HepG2 (cell line): Measurements from ENCODE around the gene KRT6B. TPM values are rescaled to one million over a fixed set of nuclear protein-coding genes. Genes with fewer than 3 reads are reported as not detected.
"Not testable (repeated sequence)": the region's sequence is repeated elsewhere in the genome, so short reads cannot be mapped to it uniquely, and the experiment has no call there.

Source experiments
- ATAC-seq: fragments of 200-7000 bp; cut with Tn5 transposase; 3 replicates; pipeline ENCODE4 v1.9.1; 2020; ENCODE audit warnings: mild to moderate bottlenecking, moderate library complexity
- BruUV-seq: library from RNA; stranded (reverse); fragments of 400-500 nt; replicated peaks from 2 replicates; lab custom pipeline; 2021; lab: Mats Ljungman, UMichigan
- CTCF ChIA-PET: fragments of 300-600 bp; formaldehyde crosslinking; extraction: SDS; loops from one replicate; lab custom pipeline; 2021; ENCODE audit warnings: low total read pairs, inconsistent platforms, low intra/inter-chr PET ratio; lab: Yijun Ruan, JAX
- POLR2A ChIA-PET: fragments of 350-600 bp; sonication (Branson Sonifier 250); formaldehyde crosslinking; loops from one replicate; lab custom pipeline; 2020; ENCODE audit warnings: antibody characterized with exemption, inconsistent platforms; lab: Yijun Ruan, JAX
- DNase-seq: peaks from one replicate; pipeline ENCODE4 v3.0.0-alpha.2; 2015; ENCODE audit warnings: low spot score
- FAIRE-seq: peaks from 3 replicates; lab custom pipeline; 2011; peaks lifted over from hg19 to GRCh38; lab: Jason Lieb, UNC
- H2AFZ ChIP-seq: one replicate; pipeline ENCODE4 v1.6.1; 2011; ENCODE audit warnings: low read length, inconsistent platforms
- H3K27ac ChIP-seq: fragments of 300-600 bp; 3 replicates; pipeline ENCODE4 v1.8.0; 2011; ENCODE audit warnings: mixed run types, mild to moderate bottlenecking, mixed read lengths, low read length, inconsistent platforms; ENCODE audit not compliant: insufficient read depth; ENCODE audit errors: extremely low read length
- H3K27me3 ChIP-seq, 2 experiments: fragments of 200-600 bp in 1 of 2; 2 replicates in 1 of 2; 3 replicates in 1 of 2; pipeline versions ENCODE4 v1.6.0 to v1.8.0; 2011; ENCODE audit warnings: low read length in 2 of 2, mild to moderate bottlenecking in 2 of 2, moderate library complexity in 2 of 2, inconsistent platforms in 1 of 2; ENCODE audit not compliant: insufficient read depth in 2 of 2, control insufficient read depth in 1 of 2
- H3K36me3 ChIP-seq, 2 experiments: fragments of 200-600 bp in 1 of 2; replicated peaks in 1 of 2; 2 replicates in 1 of 2; 3 replicates in 1 of 2; pipeline versions ENCODE4 v1.5.1 to v1.8.0; 2011; ENCODE audit warnings: low read length in 2 of 2, inconsistent platforms in 1 of 2; ENCODE audit not compliant: insufficient read depth in 2 of 2, control insufficient read depth in 1 of 2
- H3K4me1 ChIP-seq: 2 replicates; pipeline ENCODE4 v1.5.1; 2012; ENCODE audit warnings: low read length, inconsistent platforms; ENCODE audit not compliant: insufficient read depth
- H3K4me2 ChIP-seq: 2 replicates; pipeline ENCODE4 v1.6.0; 2011; ENCODE audit warnings: low read depth, low read length, inconsistent platforms
- H3K4me3 ChIP-seq, 3 experiments: fragments of 200-600 bp in 1 of 3; sonication (generic), shearing (Covaris generic) in 1 of 3; replicated peaks in 1 of 3; 2 replicates each; pipeline ENCODE4 v1.5.1; 2011 to 2016; ENCODE audit warnings: low read length in 3 of 3, inconsistent platforms in 2 of 3, low read depth in 2 of 3, mild to moderate bottlenecking in 2 of 3, control low read depth in 1 of 3, mixed read lengths in 1 of 3; ENCODE audit not compliant: insufficient read depth in 1 of 3
- H3K79me2 ChIP-seq: one replicate; pipeline ENCODE4 v1.6.1; 2011; ENCODE audit warnings: low read length, inconsistent platforms; ENCODE audit not compliant: insufficient read depth
- H3K9ac ChIP-seq: 2 replicates; pipeline ENCODE4 v1.6.0; 2011; ENCODE audit warnings: mild to moderate bottlenecking, low read depth, low read length, inconsistent platforms; ENCODE audit not compliant: insufficient read depth
- H3K9me3 ChIP-seq: 2 replicates; pipeline ENCODE4 v1.5.1; 2012; ENCODE audit warnings: mild to moderate bottlenecking, low read length
- H4K20me1 ChIP-seq: 2 replicates; pipeline ENCODE4 v1.6.0; 2011; ENCODE audit warnings: inconsistent platforms, mild to moderate bottlenecking, low read length, moderate library complexity; ENCODE audit not compliant: insufficient read depth
- FOXA1 ChIP-seq, 2 experiments: fragments of 450-650 bp in 1 of 2; sonication (generic) in 1 of 2; formaldehyde crosslinking in 1 of 2; IDR thresholded peaks; 2 replicates each; pipeline versions ENCODE4 v1.4.0 to v1.6.1; 2016 to 2020; ENCODE audit warnings: missing genetic modification reagents in 1 of 2
- FOXJ3 ChIP-seq: sonication (generic); formaldehyde crosslinking; IDR thresholded peaks from 2 replicates; pipeline ENCODE4 v1.4.0; 2020; ENCODE audit warnings: missing genetic modification reagents, mild to moderate bottlenecking, borderline replicate concordance
- FOXK1 ChIP-seq: sonication (generic); formaldehyde crosslinking; IDR thresholded peaks from 2 replicates; pipeline ENCODE4 v1.4.0; 2020; ENCODE audit warnings: low read depth, missing genetic modification reagents, borderline replicate concordance
- PHF5A ChIP-seq: IDR thresholded peaks from one replicate; pipeline ENCODE4 v1.6.1; 2018; ENCODE audit warnings: low read depth, missing genetic modification reagents; ENCODE audit not compliant: unreplicated experiment
- PRPF4 ChIP-seq: fragments of 200-400 bp; formaldehyde crosslinking; IDR thresholded peaks from 2 replicates; pipeline ENCODE4 v1.6.1; 2016; ENCODE audit warnings: low read length, low read depth; ENCODE audit not compliant: poor library complexity, severe bottlenecking
- RNF2 ChIP-seq: fragments of 450-650 bp; conservative IDR thresholded peaks from 2 replicates; pipeline ENCODE4 v1.6.1; 2016; ENCODE audit warnings: low read depth
- SKI ChIP-seq: fragments of 450-650 bp; IDR thresholded peaks from one replicate; pipeline ENCODE4 v1.6.1; 2018; ENCODE audit warnings: mild to moderate bottlenecking; ENCODE audit not compliant: partially characterized antibody
- SMYD3 ChIP-seq: sonication (generic); formaldehyde crosslinking; IDR thresholded peaks from 2 replicates; pipeline ENCODE4 v1.8.1; 2023; ENCODE audit warnings: mild to moderate bottlenecking, missing genetic modification reagents
- SNAPC4 ChIP-seq: sonication (generic); formaldehyde crosslinking; IDR thresholded peaks from 2 replicates; pipeline ENCODE4 v1.4.0; 2020; ENCODE audit warnings: mild to moderate bottlenecking, missing genetic modification reagents
- SP1 ChIP-seq, 2 experiments: fragments of 450-650 bp in 1 of 2; sonication (generic) in 1 of 2; formaldehyde crosslinking in 1 of 2; IDR thresholded peaks; 2 replicates each; pipeline versions ENCODE4 v1.4.0 to v1.6.1; 2016 to 2020; ENCODE audit warnings: missing genetic modification reagents in 1 of 2
- TCF12 ChIP-seq, 2 experiments: fragments of 450-650 bp in 1 of 2; sonication (generic) in 1 of 2; formaldehyde crosslinking in 1 of 2; IDR thresholded peaks; 2 replicates each; pipeline versions ENCODE4 v1.6.1 to v1.8.0; 2017 to 2022; ENCODE audit warnings: antibody characterized with exemption in 1 of 2, mild to moderate bottlenecking in 1 of 2, missing genetic modification reagents in 1 of 2, moderate library complexity in 1 of 2
- ZSCAN22 ChIP-seq: sonication (generic); formaldehyde crosslinking; IDR thresholded peaks from 2 replicates; pipeline ENCODE4 v1.4.0; 2020; ENCODE audit warnings: mild to moderate bottlenecking, missing genetic modification reagents
- WGBS: methylation state at CpG from one replicate; pipeline ENCODE4 v1.1.6; 2017; ENCODE audit warnings: low lambda C conversion rate; 5-methylcytosine and 5-hydroxymethylcytosine counted together
- in situ Hi-C: cut with HindIII; loops from 2 replicates; pipeline ENCODE4 v1.10.0; 2017; ENCODE audit warnings: low pct_unique_long_range_greater_than_20kb; ENCODE audit not compliant: extremely low pct_ligation_motif_present
- intact Hi-C: fragments of 100-400 bp; cut with micrococcal nuclease; formaldehyde crosslinking; loops from one replicate; pipeline ENCODE4 v1.10.0; 2022; ENCODE audit not compliant: unreplicated experiment
- polyA plus RNA-seq, 8 experiments: library from polyadenylated mRNA; depleted of rRNA in 3 of 8; stranded (reverse) in 7 of 8; unstranded in 1 of 8; fragments of >200 nt; fragmentation: Illumina TruSeq in 4 of 8; extraction: Trizol in 4 of 8; gene quantifications; 2 replicates each; pipeline versions ENCODE4 v1.2.1 to v1.2.3, GENCODE V29; 2011 to 2016; ENCODE audit warnings: low read depth in 4 of 8, missing spikeins in 1 of 8, mixed read lengths in 1 of 8; ENCODE audit not compliant: insufficient read depth in 1 of 8
- total RNA-seq, 5 experiments: library from RNA; depleted of rRNA; stranded (reverse); fragments of >200 nt; fragmentation: Illumina TruSeq; extraction: Trizol; gene quantifications; 2 replicates each; pipeline ENCODE4 v1.2.3, GENCODE V29; 2016; ENCODE audit warnings: low read depth in 1 of 5
- TF ChIP-seq, protein P1 (sequence below): sonication (generic); formaldehyde crosslinking; IDR thresholded peaks from 2 replicates; pipeline ENCODE4 v1.4.0; 2020; ENCODE audit warnings: missing genetic modification reagents; ENCODE audit errors: not compliant biosample characterization

Gene KRT6B
- total and polyA plus RNA-seq, 2 of the 13 experiments (the other 11 are each of a cell fraction or from before 2014, with no cell fraction given): not detected

DNA sequence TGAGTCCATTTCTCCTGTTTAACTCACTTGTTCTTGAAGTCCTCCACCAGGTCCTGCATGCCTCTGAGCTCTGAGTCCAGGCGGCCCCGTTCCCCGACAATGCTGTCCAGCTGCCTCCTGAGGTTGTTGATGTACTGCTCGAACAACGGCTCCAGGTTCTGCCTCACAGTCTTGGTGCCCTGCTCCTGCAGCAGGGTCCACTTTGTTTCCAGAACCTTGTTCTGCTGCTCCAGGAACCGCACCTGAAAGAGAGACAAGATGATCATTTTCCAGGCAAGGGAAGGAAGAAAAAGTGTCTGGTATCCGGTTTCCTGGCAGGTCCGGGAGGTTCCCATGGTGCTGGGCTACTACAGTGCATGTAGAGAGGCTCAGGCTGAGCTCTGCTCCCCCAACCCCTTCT lies 39.5 kb upstream of the KRT6B start:
- intact Hi-C loops, H4K20me1 ChIP-seq, H3K36me3 ChIP-seq, H3K4me1 ChIP-seq, ATAC-seq, DNase-seq, BruUV-seq, H3K4me2 ChIP-seq, in situ Hi-C loops, FAIRE-seq, H3K9me3 ChIP-seq, H3K9ac ChIP-seq, CTCF ChIA-PET, H3K27ac ChIP-seq, POLR2A ChIA-PET, H3K79me2 ChIP-seq, H3K4me3 ChIP-seq, H2AFZ ChIP-seq: not testable (repeated sequence)
- peaks cover 0 to 17% of the 10 kb centered on the region in 2 experiments; a peak in 2 of 5 replicates for H3K27me3 ChIP-seq
- 14% methylated on average over 7 of the region's 8 CpGs for WGBS

DNA sequence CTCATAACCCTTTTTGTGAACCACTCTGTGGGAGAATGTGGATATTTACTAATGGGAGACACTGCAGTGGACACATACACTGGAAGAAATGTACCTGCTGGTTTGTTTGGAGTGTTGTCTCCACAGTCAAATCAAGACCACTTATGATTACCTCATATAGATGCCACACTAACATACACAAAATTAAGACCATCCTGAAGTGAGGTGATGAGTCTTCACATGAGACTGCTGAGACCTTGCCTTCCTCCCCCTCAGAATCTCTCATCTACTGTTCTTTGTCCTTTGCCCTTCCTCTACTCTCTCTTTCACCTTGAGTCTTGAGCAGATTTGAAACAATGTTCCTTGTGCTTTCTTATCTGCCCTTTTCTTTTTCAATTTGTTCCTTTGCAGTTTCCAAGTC lies 36.8 kb upstream of the KRT6B start:
- Histone ChIP-seq H3K27ac (no peak overlapping the region), H3K36me3 (no peaks in the 10 kb centered on the region), H2AFZ (no peak overlapping the region), H3K27me3 (peaks cover 0 to 17% of the 10 kb centered on the region in 2 experiments; a peak in 2 of 5 replicates), H3K4me1 (no peaks in the 10 kb centered on the region), H3K9me3 (no peaks in the 10 kb centered on the region), H4K20me1 (no peaks in the 10 kb centered on the region), H3K4me2 (no peak overlapping the region), H3K9ac (no peak overlapping the region), H3K79me2 (no peaks in the 10 kb centered on the region), H3K4me3 (no peak overlapping the region)
- in situ Hi-C loops: no loop called here
- intact Hi-C loops: no loop called here
- ChIA-PET POLR2A (no interaction called here), CTCF (no interaction called here)
- BruUV-seq: no TSS peak
- FAIRE-seq: no peak
- no peak for DNase-seq
- no peak for ATAC-seq
- TF ChIP-seq SNAPC4 (CRISPR knock-in tag) (no peak), PRPF4 (no peak), FOXK1 (CRISPR knock-in tag) (no peak), RNF2 (no peak), SP1 (IDR thresholded peaks at IDR 0.05) (no peak), SP1 (CRISPR knock-in tag; IDR thresholded peaks at IDR 0.05) (no peak), SMYD3 (CRISPR knock-in tag) (no peak), FOXA1 (IDR thresholded peaks at IDR 0.05) (no peak), FOXA1 (CRISPR knock-in tag; IDR thresholded peaks at IDR 0.05) (no peak), FOXJ3 (CRISPR knock-in tag) (no peak), PHF5A (CRISPR knock-in tag) (no peak), ZSCAN22 (CRISPR knock-in tag) (no peak), SKI (no peak), TCF12 (IDR thresholded peaks at IDR 0.05) (no peak), TCF12 (CRISPR knock-in tag; IDR thresholded peaks at IDR 0.05) (no peak)
- TF ChIP-seq, protein P1, sequence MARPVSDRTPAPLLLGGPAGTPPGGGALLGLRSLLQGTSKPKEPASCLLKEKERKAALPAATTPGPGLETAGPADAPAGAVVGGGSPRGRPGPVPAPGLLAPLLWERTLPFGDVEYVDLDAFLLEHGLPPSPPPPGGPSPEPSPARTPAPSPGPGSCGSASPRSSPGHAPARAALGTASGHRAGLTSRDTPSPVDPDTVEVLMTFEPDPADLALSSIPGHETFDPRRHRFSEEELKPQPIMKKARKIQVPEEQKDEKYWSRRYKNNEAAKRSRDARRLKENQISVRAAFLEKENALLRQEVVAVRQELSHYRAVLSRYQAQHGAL (CRISPR knock-in tag): no peak
